GM13977 (cell line): ENCODE data around the gene ZBTB7C.
A peak's percentile ranks its signal among the peaks of the same experiment; 100 is the strongest.

ENCODE experiments used
- DNase-seq: peaks from one replicate; pipeline ENCODE4 v3.0.0; 2012; ENCODE audit warnings: low spot score
- CTCF ChIP-seq: IDR thresholded peaks from 2 replicates; pipeline ENCODE4 v1.5.1; 2012; ENCODE audit warnings: mild to moderate bottlenecking, control low read depth; ENCODE audit not compliant: insufficient read depth; ENCODE audit errors: extremely low read depth, missing control alignments
- in situ Hi-C: fragments of 300-500 bp; cut with MboI; formaldehyde crosslinking; loops from one replicate; pipeline ENCODE4 v1.12.0; 2022; ENCODE audit warnings: low sequenced_read_pairs, low pct_unique_long_range_greater_than_20kb, mixed read lengths, inconsistent platforms; ENCODE audit not compliant: unreplicated experiment

The ZBTB7C gene

GRCh38 chr18:48030616-48031480 is 378.3 kb downstream of the ZBTB7C start:
- peak; percentile 57 for DNase-seq
- in situ Hi-C loops: loop anchor here (10.0 kb wide), 1 partner anchor 414 kb away; no protein-coding TSS in a partner anchor
- TF ChIP-seq CTCF: peak; percentile 76

- no peak for DNase-seq
- in situ Hi-C loops: loop anchor here (10.0 kb wide), 1 partner anchor 255 kb away; no protein-coding TSS in a partner anchor
- no peak for TF ChIP-seq CTCF
Measured at GRCh38 chr18:48029296-48029986, 379.7 kb downstream of the ZBTB7C start.

GRCh38 chr18:48028696-48029095 is 380.5 kb downstream of the ZBTB7C start:
- no peak for DNase-seq
- in situ Hi-C loops: loop anchor here (10.0 kb wide), 1 partner anchor 254 kb away; no protein-coding TSS in a partner anchor
- no peak for TF ChIP-seq CTCF

GRCh38 chr18:48028081-48028480 is 381.1 kb downstream of the ZBTB7C start:
- in situ Hi-C loops: loop anchor here (10.0 kb wide), 1 partner anchor 253 kb away; no protein-coding TSS in a partner anchor
- TF ChIP-seq CTCF: no peak
- DNase-seq: no peak

GRCh38 chr18:48027401-48027963 is 381.7 kb downstream of the ZBTB7C start:
- no peak for DNase-seq
- in situ Hi-C loops: loop anchor here (10.0 kb wide), 1 partner anchor 253 kb away; no protein-coding TSS in a partner anchor
- no peak for TF ChIP-seq CTCF

- no peak for DNase-seq
- in situ Hi-C loops: loop anchor here (10.0 kb wide), 1 partner anchor 251 kb away; no protein-coding TSS in a partner anchor
- no peak for TF ChIP-seq CTCF
Measured at GRCh38 chr18:48026216-48026615, 383.0 kb downstream of the ZBTB7C start.
